Posterior vena cava (tissue), 2 donors: ENCODE results near the gene HAPSTR1. TPM values are rescaled to one million over a fixed set of nuclear protein-coding genes. Genes with fewer than 3 reads are reported as not detected.

Source experiments
- DNase-seq: peaks from one replicate; pipeline ENCODE4 v3.0.0-alpha.2; 2020; ENCODE audit warnings: low spot score
- intact Hi-C, 2 donors: fragments of 100-400 bp; cut with DNase I; formaldehyde crosslinking; loops; one replicate each; pipeline versions ENCODE4 v1.14.1 to v1.14.2; 2022 to 2023
- total RNA-seq, 2 donors: library from RNA; stranded (reverse); fragmentation: NEBNext Ultra II Directional; extraction: Animal tissue kit (Norgen Biotek cat#: 25700); gene quantifications; one replicate each; pipeline ENCODE4 v1.2.1, GENCODE V29; 2021
- donor health status: DM: yes; HTN: yes; CAD: no.
- donor health status: DM: yes; HTN: yes; CAD: no.

Gene HAPSTR1
- total RNA-seq, 2 donors from 2014 or later = 63.9 to 65.7 TPM

DNA sequence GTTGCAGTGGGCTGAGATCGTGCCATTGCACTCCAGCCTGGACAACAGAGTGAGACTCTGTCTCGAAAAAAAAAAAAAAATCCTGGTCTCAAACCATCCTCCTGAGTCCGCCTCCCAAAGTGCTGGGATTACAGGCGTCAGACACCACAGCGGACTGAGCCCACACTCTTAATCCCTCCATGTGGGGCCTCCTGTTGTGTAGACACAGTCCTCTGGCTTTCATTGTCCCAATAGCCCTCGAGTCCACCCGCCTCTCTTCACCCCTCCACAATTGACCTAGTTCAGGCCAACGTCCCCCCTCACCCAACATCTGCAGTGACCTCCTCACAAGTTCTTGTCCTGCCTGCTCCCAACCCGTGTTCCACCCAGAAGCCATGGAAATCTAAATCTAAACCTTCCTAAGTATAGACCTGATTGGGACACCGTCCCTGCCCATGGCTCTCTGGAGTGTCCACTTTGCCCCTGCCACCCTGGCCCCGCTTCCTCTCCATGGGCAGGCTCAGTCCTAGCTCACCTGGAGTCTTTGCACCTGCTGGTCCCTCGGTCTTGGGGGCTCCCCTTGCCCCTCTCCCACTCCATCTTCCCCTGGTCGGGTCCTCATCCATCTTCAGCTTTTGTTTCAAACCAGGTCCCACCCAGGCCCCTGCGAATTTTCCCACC, 46.7 kb downstream of the HAPSTR1 start:
- peak; percentile 36 for DNase-seq
- intact Hi-C loops = no loop called here

DNA sequence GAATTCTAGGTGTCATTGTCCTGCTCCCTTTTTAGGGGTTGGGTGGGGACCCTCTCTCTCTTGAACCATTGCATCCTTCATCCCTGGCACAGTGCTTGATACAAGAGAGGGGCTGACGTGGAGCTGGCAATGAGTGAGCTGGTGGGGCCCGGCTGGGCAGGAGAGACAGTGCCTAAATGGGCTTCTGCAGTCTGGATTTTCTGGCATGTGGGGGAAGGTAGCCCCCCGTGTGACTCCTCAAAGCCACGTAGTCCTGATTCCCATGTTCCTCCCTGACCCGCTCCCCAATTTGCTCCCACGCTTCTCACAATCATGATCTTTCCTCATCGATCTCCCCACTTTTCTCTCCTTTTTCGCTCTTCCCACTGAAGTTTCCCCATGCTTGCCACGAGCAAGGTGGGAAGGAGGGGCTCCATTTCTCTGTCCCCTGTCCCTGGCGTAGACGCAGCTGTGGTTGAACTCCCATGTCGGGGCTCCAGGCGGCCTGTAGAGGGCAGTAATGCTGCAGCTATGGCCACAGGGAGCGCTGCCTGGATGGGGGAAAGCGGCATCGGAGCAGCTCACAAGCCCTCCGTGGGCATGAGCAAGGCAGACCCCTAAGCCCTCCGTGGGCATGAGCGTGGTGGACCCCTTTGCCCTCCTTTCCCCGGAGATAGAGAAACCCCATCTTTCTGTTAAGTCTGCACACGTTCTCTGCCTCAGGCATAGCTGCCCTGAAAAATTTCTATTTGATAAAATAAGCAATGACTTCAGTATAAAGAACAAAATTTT, 47.5 kb downstream of the HAPSTR1 start:
- intact Hi-C loops = no loop called here
- DNase-seq = peak; percentile 89

DNA sequence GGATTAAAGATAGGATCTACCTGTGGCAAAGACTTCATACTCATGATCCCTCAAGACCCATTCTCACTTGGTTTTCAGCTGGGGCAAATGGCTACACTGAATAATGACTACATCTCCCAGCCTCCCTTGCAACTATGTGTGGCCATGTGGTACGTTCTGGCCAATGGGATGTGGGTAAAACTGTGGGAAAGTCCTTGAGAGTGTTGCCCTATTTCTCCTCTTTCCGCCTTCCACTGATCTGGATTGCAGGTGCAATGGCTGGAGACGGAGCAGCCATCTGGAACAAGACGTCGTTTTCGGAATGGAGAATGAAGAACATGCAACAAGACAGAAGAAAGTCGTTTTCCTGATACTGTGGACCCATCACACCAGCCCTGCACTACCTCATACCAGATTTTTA, 48.5 kb downstream of the HAPSTR1 start:
- DNase-seq = peak; percentile 40
- intact Hi-C loops = no loop called here

Other genes starting within 250 kb of the HAPSTR1 start
- 10 to 100 TPM; 39.8 to 44.0 TPM for gene CARHSP1, start 222.6 kb upstream of the HAPSTR1 start, total RNA-seq
- gene LITAFD, start 209.3 kb upstream of the HAPSTR1 start, total RNA-seq = not detected
- 10 to 100 TPM; 72.2 to 82.7 TPM for gene USP7, start 127.7 kb upstream of the HAPSTR1 start, total RNA-seq